Mesendoderm (in vitro differentiated cells): ENCODE results near the gene SSR1.
A peak's percentile ranks its signal among the peaks of the same experiment; 100 is the strongest.

Experiments
- DNase-seq: peaks from one replicate; pipeline ENCODE4 v3.0.0; 2013
- H2AK5ac ChIP-seq: 2 replicates; pipeline ENCODE4 v1.6.1; 2013; ENCODE audit warnings: low read length, inconsistent platforms
- H2BK120ac ChIP-seq: 2 replicates; pipeline ENCODE4 v1.6.1; 2013; ENCODE audit warnings: low read depth, mild to moderate bottlenecking, low read length, moderate library complexity, mixed read lengths
- H2BK15ac ChIP-seq: replicated peaks from 2 replicates; pipeline ENCODE4 v1.6.1; 2013; ENCODE audit warnings: low read depth, mild to moderate bottlenecking, moderate library complexity
- H2BK5ac ChIP-seq: 2 replicates; pipeline ENCODE4 v1.6.1; 2013; ENCODE audit warnings: low read length, inconsistent platforms
- H3K18ac ChIP-seq: 2 replicates; pipeline ENCODE4 v1.6.1; 2013; ENCODE audit warnings: mild to moderate bottlenecking, low read length, mixed read lengths
- H3K23ac ChIP-seq: one replicate; pipeline ENCODE4 v1.6.1; 2013; ENCODE audit warnings: low read length
- H3K27ac ChIP-seq: 2 replicates; pipeline ENCODE4 v1.5.1; 2013; ENCODE audit warnings: low read depth, mild to moderate bottlenecking, inconsistent platforms, low read length, moderate library complexity
- H3K27me3 ChIP-seq: 2 replicates; pipeline ENCODE4 v1.6.1; 2013; ENCODE audit warnings: low read length, control low read depth, mild to moderate bottlenecking, inconsistent platforms; ENCODE audit not compliant: insufficient read depth, poor library complexity
- H3K36me3 ChIP-seq: 2 replicates; pipeline ENCODE4 v1.6.1; 2013; ENCODE audit warnings: low read length, inconsistent platforms; ENCODE audit not compliant: control insufficient read depth, insufficient read depth
- H3K4ac ChIP-seq: one replicate; pipeline ENCODE4 v1.6.1; 2013; ENCODE audit warnings: low read depth, mild to moderate bottlenecking, low read length, moderate library complexity
- H3K4me1 ChIP-seq: 2 replicates; pipeline ENCODE4 v1.6.1; 2013; ENCODE audit warnings: low read depth, low read length, inconsistent platforms; ENCODE audit not compliant: control insufficient read depth
- H3K4me2 ChIP-seq: 2 replicates; pipeline ENCODE4 v1.6.1; 2013; ENCODE audit warnings: low read length
- H3K4me3 ChIP-seq: 2 replicates; pipeline ENCODE4 v1.5.1; 2013; ENCODE audit warnings: mild to moderate bottlenecking, low read length
- H3K56ac ChIP-seq: one replicate; pipeline ENCODE4 v1.6.1; 2013; ENCODE audit warnings: low read length
- H3K79me1 ChIP-seq: 2 replicates; pipeline ENCODE4 v1.6.1; 2013; ENCODE audit warnings: low read length, inconsistent platforms
- H3K79me2 ChIP-seq: 2 replicates; pipeline ENCODE4 v1.6.1; 2013; ENCODE audit warnings: mild to moderate bottlenecking, low read length; ENCODE audit not compliant: control insufficient read depth, insufficient read depth
- H3K9ac ChIP-seq: 2 replicates; pipeline ENCODE4 v1.6.1; 2013; ENCODE audit warnings: low read length, inconsistent platforms
- H4K5ac ChIP-seq: one replicate; pipeline ENCODE4 v1.6.1; 2013; ENCODE audit warnings: low read length
- H4K8ac ChIP-seq: one replicate; pipeline ENCODE4 v1.6.1; 2013; ENCODE audit warnings: low read depth, mild to moderate bottlenecking, control low read depth, low read length, moderate library complexity
- WGBS: extraction: QIAGEN DNeasy Blood & Tissue Kit; methylation state at CpG from one replicate; pipeline ENCODE4 v1.1.7; 2013; ENCODE audit warnings: low lambda C conversion rate, missing lambda C conversion rate; ENCODE audit not compliant: insufficient coverage; ENCODE audit errors: extremely low coverage; 5-methylcytosine and 5-hydroxymethylcytosine counted together

The SSR1 gene

GRCh38 chr6:7241160-7241559 lies 71.8 kb downstream of the SSR1 start:
- no peak overlapping the region for H2AK5ac ChIP-seq
- peaks cover 7% of the 10 kb centered on the region for H3K79me1 ChIP-seq
- H3K4me1 ChIP-seq, result peaks cover 7% of the 10 kb centered on the region
- H3K4me3 ChIP-seq, result no peak overlapping the region
- no peaks in the 10 kb centered on the region for H3K27me3 ChIP-seq
- H4K8ac ChIP-seq, result no peak overlapping the region
- no peak overlapping the region for H3K18ac ChIP-seq
- no peak overlapping the region for H2BK5ac ChIP-seq
- H2BK15ac ChIP-seq, result no peak overlapping the region
- H3K4me2 ChIP-seq, result no peak overlapping the region
- H4K5ac ChIP-seq, result no peak overlapping the region
- no peak overlapping the region for H3K27ac ChIP-seq
- no peak overlapping the region for H3K56ac ChIP-seq
- WGBS, result no CpG with 5 or more reads among the region's 10 CpGs
- no peak overlapping the region for H2BK120ac ChIP-seq
- no peak for DNase-seq
- no peaks in the 10 kb centered on the region for H3K79me2 ChIP-seq
- peaks cover 5% of the 10 kb centered on the region for H3K36me3 ChIP-seq
- H3K9ac ChIP-seq, result no peak overlapping the region
- no peak overlapping the region for H3K4ac ChIP-seq
- no peak overlapping the region for H3K23ac ChIP-seq

GRCh38 chr6:7240351-7240750 lies 72.6 kb downstream of the SSR1 start:
- Histone ChIP-seq H2AK5ac (no peak overlapping the region), H3K56ac (no peak overlapping the region), H3K4me1 (peaks cover 7% of the 10 kb centered on the region), H3K9ac (no peak overlapping the region), H3K4ac (no peak overlapping the region), H3K79me2 (no peaks in the 10 kb centered on the region), H3K4me3 (no peak overlapping the region), H2BK120ac (no peak overlapping the region), H4K5ac (no peak overlapping the region), H3K4me2 (no peak overlapping the region), H3K18ac (no peak overlapping the region), H3K27ac (no peak overlapping the region), H3K27me3 (no peaks in the 10 kb centered on the region), H3K79me1 (peaks cover 9% of the 10 kb centered on the region), H2BK5ac (no peak overlapping the region), H3K36me3 (peaks cover 5% of the 10 kb centered on the region), H4K8ac (no peak overlapping the region), H2BK15ac (no peak overlapping the region), H3K23ac (no peak overlapping the region)
- no CpG with 5 or more reads among the region's 9 CpGs for WGBS
- DNase-seq, result no peak

GRCh38 chr6:7239590-7239948 lies 73.4 kb downstream of the SSR1 start:
- H4K5ac ChIP-seq, result no peak overlapping the region
- H3K27me3 ChIP-seq, result no peaks in the 10 kb centered on the region
- H3K79me2 ChIP-seq, result no peaks in the 10 kb centered on the region
- no peak overlapping the region for H2BK15ac ChIP-seq
- peak overlapping the region; percentile 35 for H3K56ac ChIP-seq
- no peak overlapping the region for H3K4me2 ChIP-seq
- no peak overlapping the region for H3K9ac ChIP-seq
- DNase-seq, result no peak
- no CpG with 5 or more reads among the region's 5 CpGs for WGBS
- H3K36me3 ChIP-seq, result peaks cover 2% of the 10 kb centered on the region
- no peak overlapping the region for H3K4ac ChIP-seq
- H2BK5ac ChIP-seq, result no peak overlapping the region
- no peak overlapping the region for H3K27ac ChIP-seq
- no peak overlapping the region for H4K8ac ChIP-seq
- no peak overlapping the region for H3K4me3 ChIP-seq
- no peak overlapping the region for H2AK5ac ChIP-seq
- H3K23ac ChIP-seq, result no peak overlapping the region
- no peak overlapping the region for H2BK120ac ChIP-seq
- H3K18ac ChIP-seq, result no peak overlapping the region
- H3K4me1 ChIP-seq, result peaks cover 7% of the 10 kb centered on the region
- H3K79me1 ChIP-seq, result peaks cover 6% of the 10 kb centered on the region

GRCh38 chr6:7238900-7239589 lies 74.0 kb downstream of the SSR1 start:
- Histone ChIP-seq H2BK15ac (no peak overlapping the region), H2BK5ac (no peak overlapping the region), H3K9ac (no peak overlapping the region), H3K4me3 (no peak overlapping the region), H4K5ac (no peak overlapping the region), H3K56ac (peak overlapping the region; percentile 35), H3K36me3 (peaks cover 2% of the 10 kb centered on the region), H2BK120ac (no peak overlapping the region), H3K27me3 (no peaks in the 10 kb centered on the region), H2AK5ac (no peak overlapping the region), H3K23ac (no peak overlapping the region), H3K4me2 (no peak overlapping the region), H3K18ac (no peak overlapping the region), H3K4me1 (peaks cover 7% of the 10 kb centered on the region), H3K4ac (no peak overlapping the region), H3K79me1 (peaks cover 6% of the 10 kb centered on the region), H3K79me2 (no peaks in the 10 kb centered on the region), H4K8ac (no peak overlapping the region), H3K27ac (no peak overlapping the region)
- DNase-seq, result peak; percentile 92
- WGBS, result no CpG with 5 or more reads among the region's 10 CpGs

- Histone ChIP-seq H3K9ac (no peak overlapping the region), H2BK120ac (no peak overlapping the region), H4K8ac (no peak overlapping the region), H3K56ac (no peak overlapping the region), H3K23ac (no peak overlapping the region), H2AK5ac (no peak overlapping the region), H4K5ac (no peak overlapping the region), H3K18ac (no peak overlapping the region), H3K27ac (no peak overlapping the region), H2BK5ac (no peak overlapping the region), H2BK15ac (no peak overlapping the region), H3K36me3 (peaks cover 2% of the 10 kb centered on the region), H3K4me1 (peaks cover 7% of the 10 kb centered on the region), H3K79me1 (peaks cover 6% of the 10 kb centered on the region), H3K79me2 (no peaks in the 10 kb centered on the region), H3K4ac (no peak overlapping the region), H3K4me2 (no peak overlapping the region), H3K4me3 (no peak overlapping the region), H3K27me3 (no peaks in the 10 kb centered on the region)
- no peak for DNase-seq
- no CpG with 5 or more reads among the region's 5 CpGs for WGBS
Observed at GRCh38 chr6:7238526-7238899, 74.5 kb downstream of the SSR1 start.

GRCh38 chr6:7237653-7238188 lies 75.3 kb downstream of the SSR1 start:
- no peak overlapping the region for H4K5ac ChIP-seq
- WGBS, result no CpG with 5 or more reads among the region's 8 CpGs
- no peaks in the 10 kb centered on the region for H3K27me3 ChIP-seq

More at GRCh38 chr6:7237653-7238188, 75.3 kb downstream of the SSR1 start:
- Histone ChIP-seq H3K18ac (no peak overlapping the region), H3K27ac (no peak overlapping the region), H3K4ac (no peak overlapping the region), H2BK15ac (no peak overlapping the region), H3K79me1 (peaks cover 6% of the 10 kb centered on the region), H3K4me1 (peaks cover 3% of the 10 kb centered on the region), H3K4me3 (no peak overlapping the region), H3K9ac (no peak overlapping the region), H2BK5ac (no peak overlapping the region), H3K36me3 (peaks cover 2% of the 10 kb centered on the region), H3K23ac (no peak overlapping the region), H3K56ac (no peak overlapping the region), H2BK120ac (no peak overlapping the region), H3K79me2 (no peaks in the 10 kb centered on the region), H4K8ac (no peak overlapping the region), H3K4me2 (no peak overlapping the region), H2AK5ac (no peak overlapping the region)
- DNase-seq, result peak; percentile 26
